Duodenal mucosa (tissue), 2 donors: ENCODE data around the gene IL12B.
"Not testable (repeated sequence)": the region's sequence is repeated elsewhere in the genome, so short reads cannot be mapped to it uniquely, and the experiment has no call there.

Experiments
- H3K27ac ChIP-seq: one replicate; pipeline ENCODE4 v1.7.0; 2013; ENCODE audit warnings: low read depth, low read length
- H3K27me3 ChIP-seq, 2 donors: one replicate each; pipeline ENCODE4 v1.7.0; 2013; ENCODE audit warnings: low read length in 2 of 2, control low read depth in 1 of 2; ENCODE audit not compliant: insufficient read depth in 2 of 2, control insufficient read depth in 1 of 2
- H3K36me3 ChIP-seq, 2 donors: one replicate each; pipeline ENCODE4 v1.7.0; 2013; ENCODE audit warnings: low read length in 2 of 2, control low read depth in 1 of 2; ENCODE audit not compliant: insufficient read depth in 2 of 2, control insufficient read depth in 1 of 2
- H3K4me1 ChIP-seq, 2 donors: one replicate each; pipeline ENCODE4 v1.7.0; 2013; ENCODE audit warnings: low read length in 2 of 2, control low read depth in 1 of 2; ENCODE audit not compliant: insufficient read depth in 2 of 2, control insufficient read depth in 1 of 2
- H3K4me3 ChIP-seq, 2 donors: one replicate each; pipeline ENCODE4 v1.7.0; 2013; ENCODE audit warnings: low read length in 2 of 2, low read depth in 1 of 2
- H3K9ac ChIP-seq, 2 donors: one replicate each; pipeline ENCODE4 v1.7.0; 2013; ENCODE audit warnings: low read length in 2 of 2, low read depth in 1 of 2
- H3K9me3 ChIP-seq, 2 donors: one replicate each; pipeline ENCODE4 v1.7.0; 2013; ENCODE audit warnings: low read length in 2 of 2, control low read depth in 1 of 2; ENCODE audit not compliant: control insufficient read depth in 1 of 2

The IL12B gene

GRCh38 chr5:159301466-159301865 lies 28.8 kb downstream of the IL12B start:
- Histone ChIP-seq H3K36me3 (no peaks in the 10 kb centered on the region), H3K4me1 (no peaks in the 10 kb centered on the region), H3K9ac (no peak overlapping the region), H3K4me3 (no peak overlapping the region), H3K27me3 (peaks cover 0 to 4% of the 10 kb centered on the region in 2 donors), H3K9me3 (peaks cover 4 to 9% of the 10 kb centered on the region in 2 donors), H3K27ac (no peak overlapping the region)

GRCh38 chr5:159297300-159297699 lies 33.0 kb downstream of the IL12B start:
- H3K36me3 ChIP-seq, H3K27ac ChIP-seq, H3K4me1 ChIP-seq, H3K4me3 ChIP-seq, H3K27me3 ChIP-seq, H3K9ac ChIP-seq, H3K9me3 ChIP-seq: not testable (repeated sequence)

- H3K4me1 ChIP-seq: no peaks in the 10 kb centered on the region
- no peaks in the 10 kb centered on the region for H3K36me3 ChIP-seq
- no peak overlapping the region for H3K4me3 ChIP-seq
- no peak overlapping the region for H3K27ac ChIP-seq
- no peaks in the 10 kb centered on the region for H3K27me3 ChIP-seq
- peaks cover 4 to 6% of the 10 kb centered on the region in 2 donors for H3K9me3 ChIP-seq
- H3K9ac ChIP-seq: no peak overlapping the region
Observed at GRCh38 chr5:159294921-159295320, 35.4 kb downstream of the IL12B start.

- H3K4me3 ChIP-seq: no peak overlapping the region
Observed at GRCh38 chr5:159290741-159291140, 39.5 kb downstream of the IL12B start.

GRCh38 chr5:159286420-159287035 lies 43.8 kb downstream of the IL12B start:
- H3K36me3 ChIP-seq: peaks cover 5 to 6% of the 10 kb centered on the region in 2 donors
- no peak overlapping the region for H3K4me3 ChIP-seq
- peaks cover 0 to 4% of the 10 kb centered on the region in 2 donors for H3K9me3 ChIP-seq
- H3K4me1 ChIP-seq: no peaks in the 10 kb centered on the region
- H3K27ac ChIP-seq: no peak overlapping the region
- H3K27me3 ChIP-seq: peaks cover 0 to 3% of the 10 kb centered on the region in 2 donors
- no peak overlapping the region for H3K9ac ChIP-seq

More at GRCh38 chr5:159290741-159291140, 39.5 kb downstream of the IL12B start:
- no peaks in the 10 kb centered on the region for H3K4me1 ChIP-seq
- H3K27ac ChIP-seq: no peak overlapping the region
- peaks cover 0 to 3% of the 10 kb centered on the region in 2 donors for H3K27me3 ChIP-seq
- no peak overlapping the region for H3K9ac ChIP-seq
- H3K36me3 ChIP-seq: peaks cover 0 to under 1% of the 10 kb centered on the region in 2 donors
- peaks cover 0 to 4% of the 10 kb centered on the region in 2 donors for H3K9me3 ChIP-seq

- Histone ChIP-seq H3K4me3 (no peak overlapping the region), H3K27ac (no peak overlapping the region), H3K9ac (no peak overlapping the region), H3K36me3 (peaks cover 14 to 39% of the 10 kb centered on the region in 2 donors), H3K4me1 (no peaks in the 10 kb centered on the region), H3K9me3 (no peaks in the 10 kb centered on the region), H3K27me3 (no peaks in the 10 kb centered on the region)
Observed at GRCh38 chr5:159274676-159275075, 55.6 kb downstream of the IL12B start.

GRCh38 chr5:159273923-159274322 lies 56.4 kb downstream of the IL12B start:
- H3K27ac ChIP-seq: no peak overlapping the region
- H3K9me3 ChIP-seq: no peaks in the 10 kb centered on the region
- no peaks in the 10 kb centered on the region for H3K4me1 ChIP-seq
- H3K27me3 ChIP-seq: no peaks in the 10 kb centered on the region
- no peak overlapping the region for H3K4me3 ChIP-seq
- H3K9ac ChIP-seq: no peak overlapping the region
- H3K36me3 ChIP-seq: peaks cover 21 to 40% of the 10 kb centered on the region in 2 donors

GRCh38 chr5:159269723-159270122 lies 60.6 kb downstream of the IL12B start:
- peaks cover 14 to 30% of the 10 kb centered on the region in 2 donors for H3K36me3 ChIP-seq

GRCh38 chr5:159266764-159267163 lies 63.5 kb downstream of the IL12B start:
- not testable (repeated sequence) for H3K27me3 ChIP-seq, H3K9me3 ChIP-seq, H3K4me3 ChIP-seq, H3K27ac ChIP-seq, H3K9ac ChIP-seq
- Histone ChIP-seq H3K36me3 (peaks cover 7 to 19% of the 10 kb centered on the region in 2 donors), H3K4me1 (peaks cover 9 to 15% of the 10 kb centered on the region in 2 donors)

More at GRCh38 chr5:159269723-159270122, 60.6 kb downstream of the IL12B start:
- Histone ChIP-seq H3K9ac (no peak overlapping the region), H3K27me3 (no peaks in the 10 kb centered on the region), H3K4me1 (no peaks in the 10 kb centered on the region), H3K9me3 (no peaks in the 10 kb centered on the region), H3K27ac (no peak overlapping the region), H3K4me3 (no peak overlapping the region)
